ENCODE data around the gene PSMB11.

PSMB11 gene

GRCh38 chr14:23089498-23090253, 47.7 kb downstream of the PSMB11 start:
- DNase-seq = no peak

DNA sequence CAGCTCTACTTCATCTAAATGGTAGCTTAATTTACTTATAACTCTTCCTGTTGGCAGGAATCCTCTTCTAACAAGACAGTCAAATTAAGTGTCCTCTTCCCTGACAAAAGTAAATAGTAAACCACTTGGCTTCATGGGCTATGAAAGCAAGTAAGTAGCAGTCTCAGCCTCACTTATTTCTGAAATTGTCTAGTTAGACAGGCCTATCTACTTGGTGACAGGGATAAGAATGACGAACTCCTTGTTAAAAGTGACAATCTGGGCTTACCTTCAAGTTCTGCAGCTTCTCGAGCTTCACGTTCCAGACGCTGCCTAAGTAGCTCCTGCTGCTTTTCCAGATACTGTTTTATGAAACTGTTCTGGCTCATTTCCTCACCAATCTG, 48.2 kb downstream of the PSMB11 start:
- no peak for DNase-seq

DNA sequence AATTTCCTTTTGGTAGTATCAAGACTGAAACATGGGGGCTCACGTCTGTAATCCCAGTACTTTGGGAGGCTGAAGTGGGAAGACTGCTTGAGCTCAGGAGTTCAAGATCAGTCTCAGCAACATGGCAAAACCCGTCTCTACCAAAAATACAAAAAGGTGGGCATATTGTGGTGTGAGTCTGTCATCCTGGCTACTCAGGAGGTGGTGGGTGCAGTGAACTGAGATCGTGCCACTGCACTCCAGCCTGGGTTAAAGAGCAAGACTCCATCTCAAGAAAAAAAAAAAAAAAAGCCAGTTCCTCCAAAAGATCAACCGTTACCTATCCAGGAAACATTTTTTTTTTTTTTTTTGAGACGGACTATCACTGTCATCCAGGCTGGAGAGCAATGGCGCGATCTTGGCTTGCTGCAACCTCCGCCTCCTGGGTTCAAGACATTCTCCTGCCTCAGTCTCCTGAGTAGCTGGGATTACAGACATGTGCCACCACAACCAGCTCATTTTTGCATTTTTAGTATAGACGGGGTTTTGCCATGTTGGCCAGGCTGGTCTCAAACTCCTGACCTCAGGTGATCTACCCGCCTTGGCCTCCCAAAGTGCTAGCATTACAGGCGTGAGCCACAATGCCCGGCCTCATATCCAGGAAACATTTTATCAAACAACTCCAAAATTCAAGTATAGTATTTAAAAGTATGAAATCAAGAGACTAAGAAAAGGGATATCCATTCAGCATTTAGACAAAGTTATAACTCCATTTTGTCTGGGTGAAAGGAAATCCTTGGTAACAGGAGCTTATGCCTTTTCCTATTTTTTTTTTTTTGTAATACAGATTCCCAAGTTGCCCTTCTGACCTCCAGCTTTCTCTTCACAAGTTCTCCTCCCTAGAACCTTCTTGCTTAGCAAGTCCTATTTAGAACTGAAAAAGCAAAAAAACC, 49.5 kb downstream of the PSMB11 start:
- DNase-seq = no peak

DNA sequence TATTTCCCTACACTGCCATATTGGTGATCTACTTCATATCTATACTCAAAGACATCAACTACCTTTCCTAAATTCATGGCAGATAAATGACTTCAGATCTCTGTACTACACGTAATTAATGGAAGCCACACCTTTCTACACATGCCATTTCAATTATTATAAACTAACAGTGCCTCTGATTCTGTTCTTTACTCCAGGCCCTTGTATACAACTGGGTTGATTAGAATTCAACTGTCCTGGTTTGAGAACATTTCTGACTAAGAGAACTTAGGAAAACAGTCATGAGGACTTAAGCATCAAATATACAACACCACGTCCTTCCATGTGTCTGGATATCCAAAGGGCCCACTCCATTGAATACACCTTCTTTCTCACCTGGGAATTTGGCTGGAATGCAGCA, 51.1 kb downstream of the PSMB11 start:
- DNase-seq = no peak

DNA sequence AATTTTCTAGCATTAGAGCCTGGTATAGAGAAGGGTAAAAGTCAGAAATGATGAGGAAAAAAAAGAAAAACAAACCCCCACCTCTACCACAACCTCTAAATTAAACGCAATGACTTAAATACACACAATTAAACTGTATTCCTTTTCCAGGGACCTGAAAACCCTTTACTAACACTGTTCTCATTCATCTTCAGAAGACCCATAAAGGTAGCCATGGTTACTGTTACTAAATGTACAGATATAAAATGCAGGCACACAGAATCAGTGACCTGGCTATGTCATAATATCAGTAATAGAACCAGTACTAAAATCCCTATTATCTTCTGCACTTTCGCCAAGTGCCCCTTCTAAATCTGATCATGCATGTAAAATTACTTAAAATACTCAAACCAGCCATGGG, 51.5 kb downstream of the PSMB11 start:
- DNase-seq = no peak
